Liver (tissue), 9 donors: Measurements from ENCODE around the gene UACA. TPM values are rescaled to one million over a fixed set of nuclear protein-coding genes. Genes with fewer than 3 reads are reported as not detected.
"Not testable (repeated sequence)": the region's sequence is repeated elsewhere in the genome, so short reads cannot be mapped to it uniquely, and the experiment has no call there.

Experiments used
- DNase-seq: peaks from one replicate; pipeline ENCODE4 v3.0.0-alpha.2; 2017; ENCODE audit warnings: low spot score
- H3K27ac ChIP-seq, 2 donors: one replicate each; pipeline ENCODE4 v1.7.0; 2013; ENCODE audit warnings: inconsistent platforms in 2 of 2, low read length in 2 of 2, control low read depth in 1 of 2, low read depth in 1 of 2, mild to moderate bottlenecking in 1 of 2
- H3K27me3 ChIP-seq, 4 donors: one replicate each; pipeline versions ENCODE4 v1.6.1 to v1.7.0; 2013; ENCODE audit warnings: low read length in 3 of 4, inconsistent platforms in 1 of 4, mild to moderate bottlenecking in 1 of 4, moderate library complexity in 1 of 4; ENCODE audit not compliant: control insufficient read depth in 4 of 4, insufficient read depth in 4 of 4
- H3K36me3 ChIP-seq, 4 donors: one replicate each; pipeline versions ENCODE4 v1.6.1 to v1.7.0; 2013; ENCODE audit warnings: low read length in 3 of 4, mild to moderate bottlenecking in 3 of 4, low read depth in 1 of 4, moderate library complexity in 1 of 4; ENCODE audit not compliant: control insufficient read depth in 4 of 4, insufficient read depth in 3 of 4
- H3K4me1 ChIP-seq, 4 donors: one replicate each; pipeline versions ENCODE4 v1.6.1 to v1.7.0; 2013; ENCODE audit warnings: low read length in 3 of 4, mild to moderate bottlenecking in 3 of 4, moderate library complexity in 1 of 4; ENCODE audit not compliant: control insufficient read depth in 4 of 4, insufficient read depth in 4 of 4
- H3K4me3 ChIP-seq, 3 donors: one replicate each; pipeline versions ENCODE4 v1.6.1 to v1.7.0; 2013; ENCODE audit warnings: low read length in 3 of 3, control low read depth in 1 of 3, low read depth in 1 of 3, mild to moderate bottlenecking in 1 of 3
- H3K9ac ChIP-seq, 2 donors: one replicate each; pipeline ENCODE4 v1.7.0; 2013; ENCODE audit warnings: low read length in 2 of 2, mild to moderate bottlenecking in 2 of 2, moderate library complexity in 2 of 2, control low read depth in 1 of 2, low read depth in 1 of 2
- H3K9me3 ChIP-seq, 4 donors: one replicate each; pipeline versions ENCODE4 v1.6.1 to v1.7.0; 2013; ENCODE audit warnings: low read length in 3 of 4; ENCODE audit not compliant: control insufficient read depth in 4 of 4
- EGR1 ChIP-seq, 2 donors: IDR thresholded peaks; 2 replicates each; pipeline ENCODE4 v1.6.1; 2016 to 2018; ENCODE audit warnings: antibody characterized with exemption in 2 of 2, low read depth in 2 of 2
- FOXA1 ChIP-seq: IDR thresholded peaks from 2 replicates; pipeline ENCODE4 v1.6.1; 2016; ENCODE audit warnings: antibody characterized with exemption
- FOXA2 ChIP-seq: IDR thresholded peaks from 2 replicates; pipeline ENCODE4 v1.6.1; 2016; ENCODE audit warnings: antibody characterized with exemption
- GABPA ChIP-seq, 2 donors: IDR thresholded peaks in 1 of 2; conservative IDR thresholded peaks in 1 of 2; 2 replicates each; pipeline ENCODE4 v1.6.1; 2016; ENCODE audit warnings: antibody characterized with exemption in 2 of 2, mild to moderate bottlenecking in 1 of 2, moderate library complexity in 1 of 2
- HNF4A ChIP-seq, 2 donors: conservative IDR thresholded peaks; 2 replicates each; pipeline ENCODE4 v1.6.1; 2016; ENCODE audit warnings: antibody characterized with exemption in 2 of 2, mild to moderate bottlenecking in 2 of 2
- HNF4G ChIP-seq: IDR thresholded peaks from 2 replicates; pipeline ENCODE4 v1.6.1; 2016; ENCODE audit warnings: antibody characterized with exemption
- JUND ChIP-seq, 2 donors: IDR thresholded peaks; 2 replicates each; pipeline ENCODE4 v1.6.1; 2016; ENCODE audit warnings: antibody characterized with exemption in 2 of 2
- NR2F2 ChIP-seq: IDR thresholded peaks from 2 replicates; pipeline ENCODE4 v1.6.1; 2016; ENCODE audit warnings: antibody characterized with exemption
- RAD21 ChIP-seq, 2 donors: IDR thresholded peaks; 2 replicates each; pipeline ENCODE4 v1.6.1; 2016; ENCODE audit warnings: antibody characterized with exemption in 2 of 2, mild to moderate bottlenecking in 2 of 2
- RXRA ChIP-seq, 2 donors: IDR thresholded peaks; 2 replicates each; pipeline ENCODE4 v1.6.1; 2017 to 2018; ENCODE audit warnings: antibody characterized with exemption in 2 of 2, mild to moderate bottlenecking in 1 of 2
- SP1 ChIP-seq: IDR thresholded peaks from 2 replicates; pipeline ENCODE4 v1.6.1; 2018; ENCODE audit warnings: antibody characterized with exemption, mild to moderate bottlenecking
- TAF1 ChIP-seq: conservative IDR thresholded peaks from 2 replicates; pipeline ENCODE4 v1.6.1; 2016; ENCODE audit warnings: antibody characterized with exemption, mild to moderate bottlenecking
- YY1 ChIP-seq: IDR thresholded peaks from 2 replicates; pipeline ENCODE4 v1.6.1; 2016; ENCODE audit warnings: antibody characterized with exemption, mild to moderate bottlenecking
- WGBS: extraction: QIAGEN DNeasy Blood & Tissue Kit; methylation state at CpG from one replicate; pipeline ENCODE4 v1.1.7; 2013; 5-methylcytosine and 5-hydroxymethylcytosine counted together
- polyA plus RNA-seq, 2 donors: library from polyadenylated mRNA; stranded (reverse) in 1 of 2; unstranded in 1 of 2; fragments of 200-250 nt in 1 of 2; fragments of >200 nt in 1 of 2; fragmentation: Nextera tagmentation in 1 of 2; extraction: Ambion mirVana in 1 of 2; gene quantifications; one replicate each; pipeline versions ENCODE4 v1.2.1 to v1.2.3, GENCODE V29; 2013 to 2015
- total RNA-seq, 2 donors: library from RNA; depleted of rRNA; stranded (reverse); fragments of >200 nt; gene quantifications; one replicate each; pipeline ENCODE4 v1.2.3, GENCODE V29; 2014
- TF ChIP-seq, protein P1 (sequence below): IDR thresholded peaks from 2 replicates; pipeline ENCODE4 v1.6.1; 2016; ENCODE audit warnings: antibody characterized with exemption
- TF ChIP-seq, protein P2 (sequence below): IDR thresholded peaks from 2 replicates; pipeline ENCODE4 v1.6.1; 2016; ENCODE audit warnings: antibody characterized with exemption, mild to moderate bottlenecking
- TF ChIP-seq, protein P3 (sequence below): fragments of 150-350 bp; IDR thresholded peaks from 2 replicates; pipeline ENCODE4 v1.5.1; 2017; ENCODE audit warnings: improper control_type of control experiment, low read depth, low read length; ENCODE audit not compliant: missing input control
- TF ChIP-seq, protein P4 (sequence below): IDR thresholded peaks from 2 replicates; pipeline ENCODE4 v1.6.1; 2016; ENCODE audit warnings: antibody characterized with exemption
- TF ChIP-seq, protein P5 (sequence below): IDR thresholded peaks from 2 replicates; pipeline ENCODE4 v1.6.1; 2016; ENCODE audit warnings: antibody characterized with exemption
- donor health status: healthy.
- donor health status: healthy.
- donor health status: healthy.
- donor health status: healthy.
- donor health status: healthy.

Gene UACA
- total and polyA plus RNA-seq, 4 donors, result 3.9 to 16.0 (median 10.0) TPM

DNA sequence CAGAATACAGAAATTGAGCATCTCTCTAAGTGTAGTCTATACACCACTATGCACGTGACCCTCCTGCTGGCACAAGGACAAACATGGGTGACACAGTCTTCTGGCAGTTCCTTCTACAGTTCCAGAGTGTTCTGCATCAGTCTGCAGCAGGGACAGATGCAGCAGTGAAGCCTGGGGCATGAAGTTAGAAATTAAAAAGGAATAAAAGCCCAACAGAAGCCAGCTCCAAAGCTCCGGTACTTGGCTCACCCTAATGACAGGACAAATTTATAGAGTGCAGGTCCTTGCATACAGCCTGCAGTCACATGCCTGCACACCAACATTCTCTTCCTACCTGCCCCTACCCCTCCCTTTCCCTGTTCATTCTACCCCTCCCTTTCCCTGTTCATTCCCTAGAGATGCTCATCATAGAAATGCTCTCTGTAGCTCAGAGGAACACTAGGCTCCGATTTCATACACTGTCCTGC is 15.0 kb downstream of the UACA start:
- no peaks in the 10 kb centered on the region for H3K27me3 ChIP-seq
- no peak overlapping the region for H3K27ac ChIP-seq
- no peaks in the 10 kb centered on the region for H3K36me3 ChIP-seq
- no peak overlapping the region for H3K9ac ChIP-seq
- no peaks in the 10 kb centered on the region for H3K9me3 ChIP-seq
- peaks cover 0 to 11% (median 7%) of the 10 kb centered on the region in 4 donors for H3K4me1 ChIP-seq
- H3K4me3 ChIP-seq, result no peak overlapping the region
- no peak for DNase-seq
- TF ChIP-seq, protein P1, sequence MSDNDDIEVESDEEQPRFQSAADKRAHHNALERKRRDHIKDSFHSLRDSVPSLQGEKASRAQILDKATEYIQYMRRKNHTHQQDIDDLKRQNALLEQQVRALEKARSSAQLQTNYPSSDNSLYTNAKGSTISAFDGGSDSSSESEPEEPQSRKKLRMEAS, result no peak
- TF ChIP-seq YY1, result no peak
- TF ChIP-seq FOXA1, result no peak
- TF ChIP-seq, protein P2, sequence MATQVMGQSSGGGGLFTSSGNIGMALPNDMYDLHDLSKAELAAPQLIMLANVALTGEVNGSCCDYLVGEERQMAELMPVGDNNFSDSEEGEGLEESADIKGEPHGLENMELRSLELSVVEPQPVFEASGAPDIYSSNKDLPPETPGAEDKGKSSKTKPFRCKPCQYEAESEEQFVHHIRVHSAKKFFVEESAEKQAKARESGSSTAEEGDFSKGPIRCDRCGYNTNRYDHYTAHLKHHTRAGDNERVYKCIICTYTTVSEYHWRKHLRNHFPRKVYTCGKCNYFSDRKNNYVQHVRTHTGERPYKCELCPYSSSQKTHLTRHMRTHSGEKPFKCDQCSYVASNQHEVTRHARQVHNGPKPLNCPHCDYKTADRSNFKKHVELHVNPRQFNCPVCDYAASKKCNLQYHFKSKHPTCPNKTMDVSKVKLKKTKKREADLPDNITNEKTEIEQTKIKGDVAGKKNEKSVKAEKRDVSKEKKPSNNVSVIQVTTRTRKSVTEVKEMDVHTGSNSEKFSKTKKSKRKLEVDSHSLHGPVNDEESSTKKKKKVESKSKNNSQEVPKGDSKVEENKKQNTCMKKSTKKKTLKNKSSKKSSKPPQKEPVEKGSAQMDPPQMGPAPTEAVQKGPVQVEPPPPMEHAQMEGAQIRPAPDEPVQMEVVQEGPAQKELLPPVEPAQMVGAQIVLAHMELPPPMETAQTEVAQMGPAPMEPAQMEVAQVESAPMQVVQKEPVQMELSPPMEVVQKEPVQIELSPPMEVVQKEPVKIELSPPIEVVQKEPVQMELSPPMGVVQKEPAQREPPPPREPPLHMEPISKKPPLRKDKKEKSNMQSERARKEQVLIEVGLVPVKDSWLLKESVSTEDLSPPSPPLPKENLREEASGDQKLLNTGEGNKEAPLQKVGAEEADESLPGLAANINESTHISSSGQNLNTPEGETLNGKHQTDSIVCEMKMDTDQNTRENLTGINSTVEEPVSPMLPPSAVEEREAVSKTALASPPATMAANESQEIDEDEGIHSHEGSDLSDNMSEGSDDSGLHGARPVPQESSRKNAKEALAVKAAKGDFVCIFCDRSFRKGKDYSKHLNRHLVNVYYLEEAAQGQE, result no peak
- TF ChIP-seq, protein P3, sequence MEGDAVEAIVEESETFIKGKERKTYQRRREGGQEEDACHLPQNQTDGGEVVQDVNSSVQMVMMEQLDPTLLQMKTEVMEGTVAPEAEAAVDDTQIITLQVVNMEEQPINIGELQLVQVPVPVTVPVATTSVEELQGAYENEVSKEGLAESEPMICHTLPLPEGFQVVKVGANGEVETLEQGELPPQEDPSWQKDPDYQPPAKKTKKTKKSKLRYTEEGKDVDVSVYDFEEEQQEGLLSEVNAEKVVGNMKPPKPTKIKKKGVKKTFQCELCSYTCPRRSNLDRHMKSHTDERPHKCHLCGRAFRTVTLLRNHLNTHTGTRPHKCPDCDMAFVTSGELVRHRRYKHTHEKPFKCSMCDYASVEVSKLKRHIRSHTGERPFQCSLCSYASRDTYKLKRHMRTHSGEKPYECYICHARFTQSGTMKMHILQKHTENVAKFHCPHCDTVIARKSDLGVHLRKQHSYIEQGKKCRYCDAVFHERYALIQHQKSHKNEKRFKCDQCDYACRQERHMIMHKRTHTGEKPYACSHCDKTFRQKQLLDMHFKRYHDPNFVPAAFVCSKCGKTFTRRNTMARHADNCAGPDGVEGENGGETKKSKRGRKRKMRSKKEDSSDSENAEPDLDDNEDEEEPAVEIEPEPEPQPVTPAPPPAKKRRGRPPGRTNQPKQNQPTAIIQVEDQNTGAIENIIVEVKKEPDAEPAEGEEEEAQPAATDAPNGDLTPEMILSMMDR, result no peak
- TF ChIP-seq GABPA (IDR thresholded peaks at IDR 0.05 in 1 of 2, conservative IDR thresholded peaks at IDR 0.05 in 1 of 2), result no peak
- TF ChIP-seq, protein P4, sequence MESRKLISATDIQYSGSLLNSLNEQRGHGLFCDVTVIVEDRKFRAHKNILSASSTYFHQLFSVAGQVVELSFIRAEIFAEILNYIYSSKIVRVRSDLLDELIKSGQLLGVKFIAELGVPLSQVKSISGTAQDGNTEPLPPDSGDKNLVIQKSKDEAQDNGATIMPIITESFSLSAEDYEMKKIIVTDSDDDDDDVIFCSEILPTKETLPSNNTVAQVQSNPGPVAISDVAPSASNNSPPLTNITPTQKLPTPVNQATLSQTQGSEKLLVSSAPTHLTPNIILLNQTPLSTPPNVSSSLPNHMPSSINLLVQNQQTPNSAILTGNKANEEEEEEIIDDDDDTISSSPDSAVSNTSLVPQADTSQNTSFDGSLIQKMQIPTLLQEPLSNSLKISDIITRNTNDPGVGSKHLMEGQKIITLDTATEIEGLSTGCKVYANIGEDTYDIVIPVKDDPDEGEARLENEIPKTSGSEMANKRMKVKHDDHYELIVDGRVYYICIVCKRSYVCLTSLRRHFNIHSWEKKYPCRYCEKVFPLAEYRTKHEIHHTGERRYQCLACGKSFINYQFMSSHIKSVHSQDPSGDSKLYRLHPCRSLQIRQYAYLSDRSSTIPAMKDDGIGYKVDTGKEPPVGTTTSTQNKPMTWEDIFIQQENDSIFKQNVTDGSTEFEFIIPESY, result no peak
- TF ChIP-seq HNF4G, result no peak
- no peak for TF ChIP-seq HNF4A (conservative IDR thresholded peaks at IDR 0.05)
- no peak for TF ChIP-seq RAD21 (IDR thresholded peaks at IDR 0.05)
- no peak for TF ChIP-seq EGR1 (IDR thresholded peaks at IDR 0.05; ENCODE audit: low read depth in 2 of 2)
- TF ChIP-seq TAF1, result no peak
- TF ChIP-seq, protein P5, sequence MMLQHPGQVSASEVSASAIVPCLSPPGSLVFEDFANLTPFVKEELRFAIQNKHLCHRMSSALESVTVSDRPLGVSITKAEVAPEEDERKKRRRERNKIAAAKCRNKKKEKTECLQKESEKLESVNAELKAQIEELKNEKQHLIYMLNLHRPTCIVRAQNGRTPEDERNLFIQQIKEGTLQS, result no peak
- no peak for TF ChIP-seq JUND (IDR thresholded peaks at IDR 0.05)
- no peak for TF ChIP-seq RXRA (IDR thresholded peaks at IDR 0.05)
- TF ChIP-seq SP1, result no peak
- TF ChIP-seq NR2F2, result no peak
- no peak for TF ChIP-seq FOXA2
- WGBS, result 71% methylated on average over 3 of the region's 3 CpGs

DNA sequence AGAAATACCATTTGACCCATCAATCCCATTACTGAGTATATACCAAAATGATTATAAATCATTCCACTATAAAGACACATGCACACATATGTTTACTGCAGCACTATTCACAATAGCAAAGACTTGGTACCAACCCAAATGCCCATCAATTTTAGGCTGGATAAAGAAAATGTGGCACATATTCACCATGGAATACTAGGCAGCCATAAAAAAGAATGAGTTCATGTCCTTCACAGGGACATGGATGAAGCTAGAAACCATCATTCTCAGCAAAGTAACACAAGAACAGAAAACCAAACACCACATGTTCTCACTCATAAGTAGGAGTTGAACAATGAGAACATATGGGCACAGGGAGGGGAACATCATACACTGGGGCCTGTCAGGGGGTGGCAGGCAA is 16.8 kb downstream of the UACA start:
- H3K36me3 ChIP-seq, DNase-seq: not testable (repeated sequence)

More for the DNA sequence above, 16.8 kb downstream of the UACA start:
- not testable (repeated sequence) for H3K4me3 ChIP-seq, H3K9ac ChIP-seq, H3K27ac ChIP-seq, H3K9me3 ChIP-seq, H3K27me3 ChIP-seq
- peaks cover 2 to 22% (median 17%) of the 10 kb centered on the region in 4 donors for H3K4me1 ChIP-seq
